COLO668 (cell line): Measurements from ENCODE around the gene ANKRD33.
"Not testable (repeated sequence)": the region's sequence is repeated elsewhere in the genome, so short reads cannot be mapped to it uniquely, and the experiment has no call there.

Experiments used
- DNase-seq: peaks from one replicate; lab custom pipeline; 2025; ENCODE audit not compliant: unreplicated experiment; lab: John Stamatoyannopoulos, UW

ANKRD33 gene

GRCh38 chr12:51879102-51879501 lies 8.8 kb upstream of the ANKRD33 start:
- DNase-seq = no peak

GRCh38 chr12:51883295-51883694 lies 4.6 kb upstream of the ANKRD33 start:
- no peak for DNase-seq

GRCh38 chr12:51883998-51884675 lies 3.8 kb upstream of the ANKRD33 start:
- DNase-seq = no peak

- no peak for DNase-seq
Observed at GRCh38 chr12:51884676-51885229, 3.1 kb upstream of the ANKRD33 start.

GRCh38 chr12:51885294-51886020 lies 2.4 kb upstream of the ANKRD33 start:
- DNase-seq = not testable (repeated sequence)

- no peak for DNase-seq
Observed at GRCh38 chr12:51886021-51886710, 1.7 kb upstream of the ANKRD33 start.

GRCh38 chr12:51888316-51889215 lies 663 bp downstream of the ANKRD33 start:
- no peak for DNase-seq

- DNase-seq = no peak
Observed at GRCh38 chr12:51889216-51890132, 1.6 kb downstream of the ANKRD33 start.

- DNase-seq = no peak
Observed at GRCh38 chr12:51890133-51890464, 2.2 kb downstream of the ANKRD33 start.

GRCh38 chr12:51890511-51891171 lies 2.7 kb downstream of the ANKRD33 start:
- DNase-seq = no peak

- DNase-seq = no peak
Observed at GRCh38 chr12:51891843-51892242, 3.9 kb downstream of the ANKRD33 start.

GRCh38 chr12:51893786-51894185 lies 5.9 kb downstream of the ANKRD33 start:
- no peak for DNase-seq

- no peak for DNase-seq
Observed at GRCh38 chr12:51895378-51896135, 7.7 kb downstream of the ANKRD33 start.

- DNase-seq = no peak
Observed at GRCh38 chr12:51896236-51896635, 8.3 kb downstream of the ANKRD33 start.

- no peak for DNase-seq
Observed at GRCh38 chr12:51897181-51897580, 9.3 kb downstream of the ANKRD33 start.

- no peak for DNase-seq
Observed at GRCh38 chr12:51898506-51898905, 10.6 kb downstream of the ANKRD33 start.

GRCh38 chr12:51898937-51899336 lies 11.0 kb downstream of the ANKRD33 start:
- DNase-seq = no peak

- DNase-seq = no peak
Observed at GRCh38 chr12:51900323-51900889, 12.5 kb downstream of the ANKRD33 start.
